HepG2 (cell line): ENCODE data around the gene ITPK1. TPM values are rescaled to one million over a fixed set of nuclear protein-coding genes. Genes with fewer than 3 reads are reported as not detected.

Experiments used
- ATAC-seq: fragments of 200-7000 bp; cut with Tn5 transposase; 3 replicates; pipeline ENCODE4 v1.9.1; 2020; ENCODE audit warnings: mild to moderate bottlenecking, moderate library complexity
- BruUV-seq: library from RNA; stranded (reverse); fragments of 400-500 nt; replicated peaks from 2 replicates; lab custom pipeline; 2021; lab: Mats Ljungman, UMichigan
- CTCF ChIA-PET: fragments of 300-600 bp; formaldehyde crosslinking; extraction: SDS; loops from one replicate; lab custom pipeline; 2021; ENCODE audit warnings: low total read pairs, inconsistent platforms, low intra/inter-chr PET ratio; lab: Yijun Ruan, JAX
- POLR2A ChIA-PET: fragments of 350-600 bp; sonication (Branson Sonifier 250); formaldehyde crosslinking; loops from one replicate; lab custom pipeline; 2020; ENCODE audit warnings: antibody characterized with exemption, inconsistent platforms; lab: Yijun Ruan, JAX
- DNase-seq: peaks from one replicate; pipeline ENCODE4 v3.0.0-alpha.2; 2015; ENCODE audit warnings: low spot score
- FAIRE-seq: peaks from 3 replicates; lab custom pipeline; 2011; peaks lifted over from hg19 to GRCh38; lab: Jason Lieb, UNC
- H2AFZ ChIP-seq: one replicate; pipeline ENCODE4 v1.6.1; 2011; ENCODE audit warnings: low read length, inconsistent platforms
- H3K27ac ChIP-seq: fragments of 300-600 bp; 3 replicates; pipeline ENCODE4 v1.8.0; 2011; ENCODE audit warnings: mixed run types, mild to moderate bottlenecking, mixed read lengths, low read length, inconsistent platforms; ENCODE audit not compliant: insufficient read depth; ENCODE audit errors: extremely low read length
- H3K27me3 ChIP-seq, 2 experiments: fragments of 200-600 bp in 1 of 2; 2 replicates in 1 of 2; 3 replicates in 1 of 2; pipeline versions ENCODE4 v1.6.0 to v1.8.0; 2011; ENCODE audit warnings: low read length in 2 of 2, mild to moderate bottlenecking in 2 of 2, moderate library complexity in 2 of 2, inconsistent platforms in 1 of 2; ENCODE audit not compliant: insufficient read depth in 2 of 2, control insufficient read depth in 1 of 2
- H3K36me3 ChIP-seq, 2 experiments: fragments of 200-600 bp in 1 of 2; replicated peaks in 1 of 2; 2 replicates in 1 of 2; 3 replicates in 1 of 2; pipeline versions ENCODE4 v1.5.1 to v1.8.0; 2011; ENCODE audit warnings: low read length in 2 of 2, inconsistent platforms in 1 of 2; ENCODE audit not compliant: insufficient read depth in 2 of 2, control insufficient read depth in 1 of 2
- H3K4me1 ChIP-seq: 2 replicates; pipeline ENCODE4 v1.5.1; 2012; ENCODE audit warnings: low read length, inconsistent platforms; ENCODE audit not compliant: insufficient read depth
- H3K4me2 ChIP-seq: 2 replicates; pipeline ENCODE4 v1.6.0; 2011; ENCODE audit warnings: low read depth, low read length, inconsistent platforms
- H3K4me3 ChIP-seq, 3 experiments: fragments of 200-600 bp in 1 of 3; sonication (generic), shearing (Covaris generic) in 1 of 3; replicated peaks in 1 of 3; 2 replicates each; pipeline ENCODE4 v1.5.1; 2011 to 2016; ENCODE audit warnings: low read length in 3 of 3, inconsistent platforms in 2 of 3, low read depth in 2 of 3, mild to moderate bottlenecking in 2 of 3, control low read depth in 1 of 3, mixed read lengths in 1 of 3; ENCODE audit not compliant: insufficient read depth in 1 of 3
- H3K79me2 ChIP-seq: one replicate; pipeline ENCODE4 v1.6.1; 2011; ENCODE audit warnings: low read length, inconsistent platforms; ENCODE audit not compliant: insufficient read depth
- H3K9ac ChIP-seq: 2 replicates; pipeline ENCODE4 v1.6.0; 2011; ENCODE audit warnings: mild to moderate bottlenecking, low read depth, low read length, inconsistent platforms; ENCODE audit not compliant: insufficient read depth
- H3K9me3 ChIP-seq: 2 replicates; pipeline ENCODE4 v1.5.1; 2012; ENCODE audit warnings: mild to moderate bottlenecking, low read length
- H4K20me1 ChIP-seq: 2 replicates; pipeline ENCODE4 v1.6.0; 2011; ENCODE audit warnings: inconsistent platforms, mild to moderate bottlenecking, low read length, moderate library complexity; ENCODE audit not compliant: insufficient read depth
- ATM ChIP-seq: fragments of 450-650 bp; IDR thresholded peaks from 2 replicates; pipeline ENCODE4 v1.7.1; 2017; ENCODE audit warnings: mild to moderate bottlenecking, borderline replicate concordance
- CHD2 ChIP-seq: IDR thresholded peaks from 2 replicates; pipeline ENCODE4 v1.6.1; 2011; ENCODE audit warnings: low read depth, low read length, improper control_type of control experiment
- FOXC1 ChIP-seq: sonication (generic); formaldehyde crosslinking; IDR thresholded peaks from 2 replicates; pipeline ENCODE4 v1.8.0; 2022; ENCODE audit warnings: mild to moderate bottlenecking, missing genetic modification reagents, borderline replicate concordance
- MZF1 ChIP-seq: sonication (generic); formaldehyde crosslinking; IDR thresholded peaks from 2 replicates; pipeline ENCODE4 v1.8.1; 2023; ENCODE audit warnings: mild to moderate bottlenecking, missing genetic modification reagents, borderline replicate concordance
- NFIC ChIP-seq: IDR thresholded peaks from 2 replicates; pipeline ENCODE4 v1.6.1; 2012; ENCODE audit warnings: mild to moderate bottlenecking, low read length, inconsistent platforms
- RARG ChIP-seq: sonication (generic); formaldehyde crosslinking; IDR thresholded peaks from 2 replicates; pipeline ENCODE4 v1.4.0; 2020; ENCODE audit warnings: low read depth, mild to moderate bottlenecking, missing genetic modification reagents
- TARDBP ChIP-seq: sonication (generic); formaldehyde crosslinking; IDR thresholded peaks from 2 replicates; pipeline ENCODE4 v1.8.0; 2022; ENCODE audit warnings: mild to moderate bottlenecking, missing genetic modification reagents
- TOPORS ChIP-seq: sonication (generic); formaldehyde crosslinking; IDR thresholded peaks from 2 replicates; pipeline ENCODE4 v1.8.0; 2023; ENCODE audit warnings: mild to moderate bottlenecking, missing genetic modification reagents
- ZC3H4 ChIP-seq: sonication (generic); formaldehyde crosslinking; IDR thresholded peaks from 2 replicates; pipeline ENCODE4 v1.4.0; 2020; ENCODE audit warnings: missing genetic modification reagents, borderline replicate concordance
- WGBS: methylation state at CpG from one replicate; pipeline ENCODE4 v1.1.6; 2017; ENCODE audit warnings: low lambda C conversion rate; 5-methylcytosine and 5-hydroxymethylcytosine counted together
- in situ Hi-C: cut with HindIII; loops from 2 replicates; pipeline ENCODE4 v1.10.0; 2017; ENCODE audit warnings: low pct_unique_long_range_greater_than_20kb; ENCODE audit not compliant: extremely low pct_ligation_motif_present
- intact Hi-C: fragments of 100-400 bp; cut with micrococcal nuclease; formaldehyde crosslinking; loops from one replicate; pipeline ENCODE4 v1.10.0; 2022; ENCODE audit not compliant: unreplicated experiment
- polyA plus RNA-seq, 8 experiments: library from polyadenylated mRNA; depleted of rRNA in 3 of 8; stranded (reverse) in 7 of 8; unstranded in 1 of 8; fragments of >200 nt; fragmentation: Illumina TruSeq in 4 of 8; extraction: Trizol in 4 of 8; gene quantifications; 2 replicates each; pipeline versions ENCODE4 v1.2.1 to v1.2.3, GENCODE V29; 2011 to 2016; ENCODE audit warnings: low read depth in 4 of 8, missing spikeins in 1 of 8, mixed read lengths in 1 of 8; ENCODE audit not compliant: insufficient read depth in 1 of 8
- total RNA-seq, 5 experiments: library from RNA; depleted of rRNA; stranded (reverse); fragments of >200 nt; fragmentation: Illumina TruSeq; extraction: Trizol; gene quantifications; 2 replicates each; pipeline ENCODE4 v1.2.3, GENCODE V29; 2016; ENCODE audit warnings: low read depth in 1 of 5
- TF ChIP-seq, protein P1 (sequence below): sonication (generic); formaldehyde crosslinking; IDR thresholded peaks from 2 replicates; pipeline ENCODE4 v1.4.0; 2020; ENCODE audit warnings: mild to moderate bottlenecking, missing genetic modification reagents
- TF ChIP-seq, protein P2 (sequence below): sonication (generic); formaldehyde crosslinking; IDR thresholded peaks from 2 replicates; pipeline ENCODE4 v1.5.0; 2020; ENCODE audit warnings: missing genetic modification reagents

ITPK1 gene
- total and polyA plus RNA-seq, 2 of the 13 experiments (the other 11 are each of a cell fraction or from before 2014, with no cell fraction given): 20.5 to 47.5 TPM

DNA sequence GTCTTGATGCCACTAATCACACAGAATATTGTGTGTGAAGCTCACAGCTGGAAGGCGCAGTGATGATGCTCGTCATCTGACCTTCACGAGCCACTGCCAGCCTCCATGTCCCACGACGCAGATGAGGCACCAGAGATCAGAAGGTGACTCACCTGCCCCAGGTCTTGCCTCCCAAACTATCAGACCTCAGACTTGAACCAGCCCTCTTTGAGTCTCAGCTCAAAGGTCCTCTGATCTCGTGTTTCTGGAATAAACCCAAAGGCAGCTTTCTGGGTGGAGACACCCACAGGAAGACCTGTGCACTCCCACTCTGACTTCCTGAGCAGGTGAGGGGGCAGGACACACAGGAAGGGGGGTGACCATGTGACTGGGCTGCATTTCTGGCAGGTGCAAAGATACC is 212.4 kb downstream of the ITPK1 start:
- ChIA-PET POLR2A (no interaction called here), CTCF (no interaction called here)
- WGBS: 35% methylated on average over 6 of the region's 6 CpGs
- Histone ChIP-seq H3K9me3 (no peaks in the 10 kb centered on the region), H4K20me1 (no peaks in the 10 kb centered on the region), H3K4me2 (peak overlapping the region; percentile 32), H3K27me3 (peaks cover 0 to 16% of the 10 kb centered on the region in 2 experiments; a peak in 3 of 5 replicates), H3K79me2 (no peaks in the 10 kb centered on the region), H3K4me3 (no peak overlapping the region), H3K27ac (no peak overlapping the region), H3K9ac (no peak overlapping the region), H3K4me1 (peaks cover 46% of the 10 kb centered on the region), H2AFZ (no peak overlapping the region), H3K36me3 (no peaks in the 10 kb centered on the region)
- no peak for FAIRE-seq
- intact Hi-C loops: no loop called here
- in situ Hi-C loops: no loop called here
- TF ChIP-seq, protein P1, sequence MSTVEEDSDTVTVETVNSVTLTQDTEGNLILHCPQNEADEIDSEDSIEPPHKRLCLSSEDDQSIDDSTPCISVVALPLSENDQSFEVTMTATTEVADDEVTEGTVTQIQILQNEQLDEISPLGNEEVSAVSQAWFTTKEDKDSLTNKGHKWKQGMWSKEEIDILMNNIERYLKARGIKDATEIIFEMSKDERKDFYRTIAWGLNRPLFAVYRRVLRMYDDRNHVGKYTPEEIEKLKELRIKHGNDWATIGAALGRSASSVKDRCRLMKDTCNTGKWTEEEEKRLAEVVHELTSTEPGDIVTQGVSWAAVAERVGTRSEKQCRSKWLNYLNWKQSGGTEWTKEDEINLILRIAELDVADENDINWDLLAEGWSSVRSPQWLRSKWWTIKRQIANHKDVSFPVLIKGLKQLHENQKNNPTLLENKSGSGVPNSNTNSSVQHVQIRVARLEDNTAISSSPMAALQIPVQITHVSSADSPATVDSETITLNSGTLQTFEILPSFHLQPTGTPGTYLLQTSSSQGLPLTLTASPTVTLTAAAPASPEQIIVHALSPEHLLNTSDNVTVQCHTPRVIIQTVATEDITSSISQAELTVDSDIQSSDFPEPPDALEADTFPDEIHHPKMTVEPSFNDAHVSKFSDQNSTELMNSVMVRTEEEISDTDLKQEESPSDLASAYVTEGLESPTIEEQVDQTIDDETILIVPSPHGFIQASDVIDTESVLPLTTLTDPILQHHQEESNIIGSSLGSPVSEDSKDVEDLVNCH (CRISPR knock-in tag): no peak
- TF ChIP-seq CHD2 (no peak), TOPORS (CRISPR knock-in tag) (no peak), FOXC1 (CRISPR knock-in tag) (no peak), NFIC (no peak), MZF1 (CRISPR knock-in tag) (no peak), ZC3H4 (CRISPR knock-in tag) (no peak), RARG (CRISPR knock-in tag) (no peak), ATM (no peak), TARDBP (CRISPR knock-in tag) (no peak)
- TF ChIP-seq, protein P2, sequence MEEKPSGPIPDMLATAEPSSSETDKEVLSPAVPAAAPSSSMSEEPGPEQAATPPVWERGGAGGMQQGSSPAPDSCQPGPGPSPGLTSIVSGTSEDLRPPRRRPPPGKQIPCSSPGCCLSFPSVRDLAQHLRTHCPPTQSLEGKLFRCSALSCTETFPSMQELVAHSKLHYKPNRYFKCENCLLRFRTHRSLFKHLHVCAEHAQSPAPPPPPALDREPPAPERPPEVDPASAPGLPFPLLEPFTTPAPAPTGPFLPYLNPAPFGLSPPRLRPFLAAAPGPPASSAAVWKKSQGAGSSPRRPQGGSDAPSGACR (CRISPR knock-in tag): no peak
- BruUV-seq: no TSS peak
- no peak for DNase-seq
- ATAC-seq: no peak
